ENCODE results near the gene TMBIM4.

Gene TMBIM4

DNA sequence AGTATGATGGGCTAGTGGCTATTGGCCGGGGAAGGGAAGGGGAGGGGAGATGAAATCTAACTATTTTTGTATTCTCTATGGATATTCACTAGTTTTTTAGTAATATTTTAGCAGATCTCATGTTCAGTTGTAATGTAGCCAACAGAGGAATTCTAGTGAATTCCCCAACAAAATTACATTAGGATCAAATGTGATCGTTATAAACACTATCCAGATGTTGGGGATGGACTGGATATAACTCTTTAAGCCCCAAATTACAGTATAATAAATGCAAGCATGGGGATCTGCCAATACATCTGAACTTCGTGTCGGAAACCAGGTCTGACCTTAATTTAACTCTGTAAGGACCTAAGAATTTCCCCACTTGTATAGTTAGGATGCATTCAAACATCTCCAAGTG, 60.7 kb downstream of the TMBIM4 start:
- TF ChIP-seq EZH2phosphoT487 (conservative IDR thresholded peaks at IDR 0.05; ENCODE audit: low read length) = no peak
- TF ChIP-seq, protein P1, sequence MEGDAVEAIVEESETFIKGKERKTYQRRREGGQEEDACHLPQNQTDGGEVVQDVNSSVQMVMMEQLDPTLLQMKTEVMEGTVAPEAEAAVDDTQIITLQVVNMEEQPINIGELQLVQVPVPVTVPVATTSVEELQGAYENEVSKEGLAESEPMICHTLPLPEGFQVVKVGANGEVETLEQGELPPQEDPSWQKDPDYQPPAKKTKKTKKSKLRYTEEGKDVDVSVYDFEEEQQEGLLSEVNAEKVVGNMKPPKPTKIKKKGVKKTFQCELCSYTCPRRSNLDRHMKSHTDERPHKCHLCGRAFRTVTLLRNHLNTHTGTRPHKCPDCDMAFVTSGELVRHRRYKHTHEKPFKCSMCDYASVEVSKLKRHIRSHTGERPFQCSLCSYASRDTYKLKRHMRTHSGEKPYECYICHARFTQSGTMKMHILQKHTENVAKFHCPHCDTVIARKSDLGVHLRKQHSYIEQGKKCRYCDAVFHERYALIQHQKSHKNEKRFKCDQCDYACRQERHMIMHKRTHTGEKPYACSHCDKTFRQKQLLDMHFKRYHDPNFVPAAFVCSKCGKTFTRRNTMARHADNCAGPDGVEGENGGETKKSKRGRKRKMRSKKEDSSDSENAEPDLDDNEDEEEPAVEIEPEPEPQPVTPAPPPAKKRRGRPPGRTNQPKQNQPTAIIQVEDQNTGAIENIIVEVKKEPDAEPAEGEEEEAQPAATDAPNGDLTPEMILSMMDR (IDR thresholded peaks at IDR 0.05; ENCODE audit: insufficient read depth, low read length, poor library complexity, severe bottlenecking) = no peak
- no peak overlapping the region for H3K9ac ChIP-seq (ENCODE audit: low read length)
- no peaks in the 10 kb centered on the region for H3K27me3 ChIP-seq (ENCODE audit: low read length)
- no peak overlapping the region for H3K4me2 ChIP-seq (ENCODE audit: low read depth, low read length, poor library complexity, severe bottlenecking)
- no peak overlapping the region for H2AFZ ChIP-seq (ENCODE audit: low read depth, low read length, severe bottlenecking)
- no peaks in the 10 kb centered on the region for H3K9me3 ChIP-seq (ENCODE audit: insufficient read depth, low read length)
- H4K20me1 ChIP-seq (ENCODE audit: low read depth, low read length) = no peaks in the 10 kb centered on the region
- H3K27ac ChIP-seq (ENCODE audit: low read depth, low read length) = no peak overlapping the region
- no peaks in the 10 kb centered on the region for H3K36me3 ChIP-seq (ENCODE audit: low read length)
- H3K9me2 ChIP-seq (replicated peaks; ENCODE audit: insufficient read depth, low read length) = no peaks in the 10 kb centered on the region
- H3K79me2 ChIP-seq (ENCODE audit: insufficient read depth, low read length) = no peaks in the 10 kb centered on the region
- no peaks in the 10 kb centered on the region for H3F3A ChIP-seq (ENCODE audit: insufficient read depth)
- H3K4me3 ChIP-seq (ENCODE audit: insufficient read depth, low read length, poor library complexity, severe bottlenecking) = no peak overlapping the region

DNA sequence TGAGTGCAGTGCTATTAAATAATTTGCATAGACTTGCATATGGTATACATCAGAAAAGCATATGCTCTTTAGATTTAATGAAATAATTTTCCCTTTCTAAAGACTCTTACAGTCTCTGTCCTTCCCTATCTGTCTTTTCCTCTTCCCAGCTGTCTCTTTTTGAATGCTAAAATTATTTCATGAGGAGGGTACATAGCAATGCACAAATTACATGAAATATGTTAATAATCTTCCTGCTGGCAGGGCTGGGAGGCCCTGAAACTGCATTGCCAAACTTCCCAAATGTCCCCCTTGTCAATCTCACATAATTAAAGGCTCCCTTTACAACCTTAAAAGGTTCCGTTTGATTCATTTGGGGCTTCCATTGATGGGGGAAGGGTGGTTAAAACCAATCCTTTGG, 61.4 kb downstream of the TMBIM4 start:
- TF ChIP-seq, protein P1 (IDR thresholded peaks at IDR 0.05; ENCODE audit: insufficient read depth, low read length, poor library complexity, severe bottlenecking) = no peak
- TF ChIP-seq EZH2phosphoT487 (conservative IDR thresholded peaks at IDR 0.05; ENCODE audit: low read length) = no peak
- H2AFZ ChIP-seq (ENCODE audit: low read depth, low read length, severe bottlenecking) = no peak overlapping the region
- H3K36me3 ChIP-seq (ENCODE audit: low read length) = no peaks in the 10 kb centered on the region
- no peaks in the 10 kb centered on the region for H3K79me2 ChIP-seq (ENCODE audit: insufficient read depth, low read length)
- H4K20me1 ChIP-seq (ENCODE audit: low read depth, low read length) = no peaks in the 10 kb centered on the region
- H3K27me3 ChIP-seq (ENCODE audit: low read length) = no peaks in the 10 kb centered on the region
- no peak overlapping the region for H3K4me3 ChIP-seq (ENCODE audit: insufficient read depth, low read length, poor library complexity, severe bottlenecking)
- no peak overlapping the region for H3K27ac ChIP-seq (ENCODE audit: low read depth, low read length)
- no peaks in the 10 kb centered on the region for H3K9me2 ChIP-seq (replicated peaks; ENCODE audit: insufficient read depth, low read length)
- H3K9me3 ChIP-seq (ENCODE audit: insufficient read depth, low read length) = no peaks in the 10 kb centered on the region
- H3K4me2 ChIP-seq (ENCODE audit: low read depth, low read length, poor library complexity, severe bottlenecking) = no peak overlapping the region
- H3F3A ChIP-seq (ENCODE audit: insufficient read depth) = no peaks in the 10 kb centered on the region
- H3K9ac ChIP-seq (ENCODE audit: low read length) = no peak overlapping the region

DNA sequence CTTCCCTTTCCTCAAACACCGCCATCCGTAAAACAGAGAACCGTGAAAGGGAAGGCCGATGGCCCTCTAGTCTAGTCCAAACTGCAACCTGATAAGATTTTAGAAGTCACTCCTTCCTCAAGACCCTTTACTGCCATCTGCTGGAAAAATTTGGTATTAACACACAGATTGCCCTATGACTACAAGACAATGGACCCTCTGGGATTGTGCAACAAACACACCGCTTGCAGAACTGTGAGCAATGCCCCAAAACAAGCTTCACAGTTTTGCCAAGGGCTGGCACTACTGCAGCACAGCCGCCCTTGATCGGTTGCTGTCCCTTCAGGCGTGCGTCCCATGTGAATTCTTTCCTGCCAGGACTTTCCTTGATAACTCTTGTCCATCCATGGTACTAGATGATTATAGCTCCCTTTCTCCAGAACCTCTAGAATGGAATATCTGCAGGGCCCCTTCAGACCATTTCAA, 62.3 kb downstream of the TMBIM4 start:
- Histone ChIP-seq H3K36me3 (ENCODE audit: low read length) (no peaks in the 10 kb centered on the region), H3K27me3 (ENCODE audit: low read length) (no peaks in the 10 kb centered on the region), H3K9ac (ENCODE audit: low read length) (no peak overlapping the region), H3K4me2 (ENCODE audit: low read depth, low read length, poor library complexity, severe bottlenecking) (no peak overlapping the region), H2AFZ (ENCODE audit: low read depth, low read length, severe bottlenecking) (no peak overlapping the region), H3F3A (ENCODE audit: insufficient read depth) (no peaks in the 10 kb centered on the region), H3K9me2 (replicated peaks; ENCODE audit: insufficient read depth, low read length) (no peaks in the 10 kb centered on the region), H3K4me3 (ENCODE audit: insufficient read depth, low read length, poor library complexity, severe bottlenecking) (no peak overlapping the region), H4K20me1 (ENCODE audit: low read depth, low read length) (no peaks in the 10 kb centered on the region), H3K9me3 (ENCODE audit: insufficient read depth, low read length) (no peaks in the 10 kb centered on the region), H3K79me2 (ENCODE audit: insufficient read depth, low read length) (no peaks in the 10 kb centered on the region), H3K27ac (ENCODE audit: low read depth, low read length) (no peak overlapping the region)
- TF ChIP-seq EZH2phosphoT487 (conservative IDR thresholded peaks at IDR 0.05; ENCODE audit: low read length) = no peak
- TF ChIP-seq, protein P1 (IDR thresholded peaks at IDR 0.05; ENCODE audit: insufficient read depth, low read length, poor library complexity, severe bottlenecking) = peak; percentile 63
